ENCODE measurements around the gene VAV2.

VAV2 gene

GRCh38 chr9:133991964-133992779, at the start of gene VAV2:
VAV2 (minus strand) TSS chr9:133992324; CDS start chr9:133992278, 46 bp downstream.
- DNase-seq, result peak; percentile 50

- no peak for DNase-seq
These were observed 49.5 kb upstream of the VAV2 start for GRCh38 chr9:134041649-134041962.

GRCh38 chr9:134040781-134041648, 48.9 kb upstream of the VAV2 start:
- no peak for DNase-seq

GRCh38 chr9:134040176-134040565, 48.0 kb upstream of the VAV2 start:
- DNase-seq, result no peak

- DNase-seq, result no peak
These were observed 47.5 kb upstream of the VAV2 start for GRCh38 chr9:134039386-134040175.

- no peak for DNase-seq
These were observed 45.5 kb upstream of the VAV2 start for GRCh38 chr9:134037641-134038040.

GRCh38 chr9:134036130-134036529, 44.0 kb upstream of the VAV2 start:
- no peak for DNase-seq

- no peak for DNase-seq
These were observed 43.2 kb upstream of the VAV2 start for GRCh38 chr9:134035041-134036039.

GRCh38 chr9:134034215-134035040, 42.3 kb upstream of the VAV2 start:
- DNase-seq, result no peak

- no peak for DNase-seq
These were observed 41.5 kb upstream of the VAV2 start for GRCh38 chr9:134033516-134034214.

GRCh38 chr9:134032456-134033222, 40.5 kb upstream of the VAV2 start:
- no peak for DNase-seq

GRCh38 chr9:134031783-134032182, 39.7 kb upstream of the VAV2 start:
- DNase-seq, result no peak

GRCh38 chr9:134030821-134031470, 38.8 kb upstream of the VAV2 start:
- DNase-seq, result no peak

- no peak for DNase-seq
These were observed 37.4 kb upstream of the VAV2 start for GRCh38 chr9:134029248-134030226.

GRCh38 chr9:134028575-134029247, 36.6 kb upstream of the VAV2 start:
- DNase-seq, result no peak

GRCh38 chr9:134028076-134028475, 36.0 kb upstream of the VAV2 start:
- no peak for DNase-seq

- no peak for DNase-seq
These were observed 35.4 kb upstream of the VAV2 start for GRCh38 chr9:134027561-134027960.

Measured in CD4-positive, alpha-beta T cell treated with Interferon gamma for 1 hour (primary cell).